ENCODE measurements around the gene MAPT.

The MAPT gene

GRCh38 chr17:46036491-46036890 is 142.1 kb downstream of the MAPT start:
- no peaks in the 10 kb centered on the region for H3K27me3 Mint-ChIP-seq
- peak overlapping the region; percentile 39 for H3K27ac Mint-ChIP-seq
- H3K36me3 Mint-ChIP-seq (ENCODE audit: low read depth): peaks cover 69% of the 10 kb centered on the region
- H3K9me3 Mint-ChIP-seq: no peaks in the 10 kb centered on the region
- H3K4me1 Mint-ChIP-seq (ENCODE audit: low read depth): peaks cover 19% of the 10 kb centered on the region
- no peak overlapping the region for H3K4me3 Mint-ChIP-seq

- peaks cover 62% of the 10 kb centered on the region for H3K36me3 Mint-ChIP-seq (ENCODE audit: low read depth)
- peak overlapping the region; percentile 46 for H3K27ac Mint-ChIP-seq
- H3K27me3 Mint-ChIP-seq: no peaks in the 10 kb centered on the region
- no peaks in the 10 kb centered on the region for H3K9me3 Mint-ChIP-seq
- H3K4me1 Mint-ChIP-seq (ENCODE audit: low read depth): peaks cover 19% of the 10 kb centered on the region
- H3K4me3 Mint-ChIP-seq: no peak overlapping the region
Observed at GRCh38 chr17:46037722-46038255, 143.4 kb downstream of the MAPT start.

GRCh38 chr17:46038414-46038813 is 144.1 kb downstream of the MAPT start:
- Mint-ChIP-seq H3K27me3 (no peaks in the 10 kb centered on the region), H3K4me1 (ENCODE audit: low read depth) (peaks cover 19% of the 10 kb centered on the region), H3K36me3 (ENCODE audit: low read depth) (peaks cover 58% of the 10 kb centered on the region), H3K27ac (peak overlapping the region; percentile 46), H3K4me3 (no peak overlapping the region), H3K9me3 (no peaks in the 10 kb centered on the region)

- H3K9me3 Mint-ChIP-seq: no peaks in the 10 kb centered on the region
- H3K27ac Mint-ChIP-seq: no peak overlapping the region
- H3K4me3 Mint-ChIP-seq: no peak overlapping the region
- no peaks in the 10 kb centered on the region for H3K27me3 Mint-ChIP-seq
- peaks cover 60% of the 10 kb centered on the region for H3K36me3 Mint-ChIP-seq (ENCODE audit: low read depth)
- H3K4me1 Mint-ChIP-seq (ENCODE audit: low read depth): peaks cover 19% of the 10 kb centered on the region
Observed at GRCh38 chr17:46038937-46039336, 144.6 kb downstream of the MAPT start.

GRCh38 chr17:46039592-46040186 is 145.3 kb downstream of the MAPT start:
- H3K9me3 Mint-ChIP-seq: no peaks in the 10 kb centered on the region
- H3K27ac Mint-ChIP-seq: no peak overlapping the region
- no peak overlapping the region for H3K4me3 Mint-ChIP-seq
- no peaks in the 10 kb centered on the region for H3K27me3 Mint-ChIP-seq
- H3K4me1 Mint-ChIP-seq (ENCODE audit: low read depth): peaks cover 23% of the 10 kb centered on the region
- H3K36me3 Mint-ChIP-seq (ENCODE audit: low read depth): peaks cover 60% of the 10 kb centered on the region

- Mint-ChIP-seq H3K27ac (no peak overlapping the region), H3K4me3 (no peak overlapping the region), H3K36me3 (ENCODE audit: low read depth) (peaks cover 70% of the 10 kb centered on the region), H3K4me1 (ENCODE audit: low read depth) (peaks cover 23% of the 10 kb centered on the region), H3K27me3 (no peaks in the 10 kb centered on the region), H3K9me3 (no peaks in the 10 kb centered on the region)
Observed at GRCh38 chr17:46042246-46042645, 147.9 kb downstream of the MAPT start.

- H3K4me3 Mint-ChIP-seq: no peak overlapping the region
- H3K27me3 Mint-ChIP-seq: no peaks in the 10 kb centered on the region
- no peak overlapping the region for H3K27ac Mint-ChIP-seq
- peaks cover 23% of the 10 kb centered on the region for H3K4me1 Mint-ChIP-seq (ENCODE audit: low read depth)
- peaks cover 74% of the 10 kb centered on the region for H3K36me3 Mint-ChIP-seq (ENCODE audit: low read depth)
- no peaks in the 10 kb centered on the region for H3K9me3 Mint-ChIP-seq
Observed at GRCh38 chr17:46042925-46043324, 148.6 kb downstream of the MAPT start.

- no peaks in the 10 kb centered on the region for H3K27me3 Mint-ChIP-seq
Observed at GRCh38 chr17:46043606-46044005, 149.3 kb downstream of the MAPT start.

GRCh38 chr17:46044286-46044928 is 150.1 kb downstream of the MAPT start:
- H3K27ac Mint-ChIP-seq: peak overlapping the region; percentile 59
- H3K4me1 Mint-ChIP-seq (ENCODE audit: low read depth): peaks cover 25% of the 10 kb centered on the region
- no peaks in the 10 kb centered on the region for H3K9me3 Mint-ChIP-seq
- no peak overlapping the region for H3K4me3 Mint-ChIP-seq
- no peaks in the 10 kb centered on the region for H3K27me3 Mint-ChIP-seq
- H3K36me3 Mint-ChIP-seq (ENCODE audit: low read depth): peaks cover 79% of the 10 kb centered on the region

More at GRCh38 chr17:46043606-46044005, 149.3 kb downstream of the MAPT start:
- Mint-ChIP-seq H3K36me3 (ENCODE audit: low read depth) (peaks cover 74% of the 10 kb centered on the region), H3K4me1 (ENCODE audit: low read depth) (peaks cover 23% of the 10 kb centered on the region), H3K9me3 (no peaks in the 10 kb centered on the region), H3K4me3 (no peak overlapping the region), H3K27ac (peak overlapping the region; percentile 50)

GRCh38 chr17:46044989-46045388 is 150.6 kb downstream of the MAPT start:
- Mint-ChIP-seq H3K27ac (no peak overlapping the region), H3K4me3 (no peak overlapping the region), H3K36me3 (ENCODE audit: low read depth) (peaks cover 81% of the 10 kb centered on the region), H3K4me1 (ENCODE audit: low read depth) (peaks cover 28% of the 10 kb centered on the region), H3K9me3 (no peaks in the 10 kb centered on the region), H3K27me3 (no peaks in the 10 kb centered on the region)

- Mint-ChIP-seq H3K9me3 (no peaks in the 10 kb centered on the region), H3K36me3 (ENCODE audit: low read depth) (peaks cover 82% of the 10 kb centered on the region), H3K4me3 (no peak overlapping the region), H3K27ac (peak overlapping the region; percentile 47), H3K27me3 (no peaks in the 10 kb centered on the region), H3K4me1 (ENCODE audit: low read depth) (peaks cover 33% of the 10 kb centered on the region)
Observed at GRCh38 chr17:46045639-46046038, 151.3 kb downstream of the MAPT start.

- Mint-ChIP-seq H3K27ac (no peak overlapping the region), H3K36me3 (ENCODE audit: low read depth) (peaks cover 85% of the 10 kb centered on the region), H3K27me3 (no peaks in the 10 kb centered on the region), H3K4me1 (ENCODE audit: low read depth) (peaks cover 46% of the 10 kb centered on the region), H3K9me3 (no peaks in the 10 kb centered on the region), H3K4me3 (no peak overlapping the region)
Observed at GRCh38 chr17:46046957-46047356, 152.6 kb downstream of the MAPT start.

GRCh38 chr17:46047398-46047797 is 153.0 kb downstream of the MAPT start:
- Mint-ChIP-seq H3K4me1 (ENCODE audit: low read depth) (peaks cover 51% of the 10 kb centered on the region), H3K27me3 (no peaks in the 10 kb centered on the region), H3K36me3 (ENCODE audit: low read depth) (peaks cover 89% of the 10 kb centered on the region), H3K27ac (no peak overlapping the region), H3K4me3 (no peak overlapping the region), H3K9me3 (no peaks in the 10 kb centered on the region)

- H3K4me1 Mint-ChIP-seq (ENCODE audit: low read depth): peaks cover 52% of the 10 kb centered on the region
- H3K9me3 Mint-ChIP-seq: no peaks in the 10 kb centered on the region
- H3K36me3 Mint-ChIP-seq (ENCODE audit: low read depth): peaks cover 91% of the 10 kb centered on the region
- no peak overlapping the region for H3K4me3 Mint-ChIP-seq
- no peak overlapping the region for H3K27ac Mint-ChIP-seq
- no peaks in the 10 kb centered on the region for H3K27me3 Mint-ChIP-seq
Observed at GRCh38 chr17:46047856-46048255, 153.5 kb downstream of the MAPT start.

- no peaks in the 10 kb centered on the region for H3K9me3 Mint-ChIP-seq
- H3K27me3 Mint-ChIP-seq: no peaks in the 10 kb centered on the region
- H3K27ac Mint-ChIP-seq: peak overlapping the region; percentile 24
- H3K4me1 Mint-ChIP-seq (ENCODE audit: low read depth): peaks cover 57% of the 10 kb centered on the region
- H3K36me3 Mint-ChIP-seq (ENCODE audit: low read depth): peaks cover 87% of the 10 kb centered on the region
- no peak overlapping the region for H3K4me3 Mint-ChIP-seq
Observed at GRCh38 chr17:46049656-46050055, 155.3 kb downstream of the MAPT start.
